H1 (cell line): ENCODE results near the gene PAX5. TPM values are rescaled to one million over a fixed set of nuclear protein-coding genes. Genes with fewer than 3 reads are reported as not detected.

ENCODE experiments used
- CTCF ChIA-PET: fragments of 300-600 bp; sonication (Branson Sonifier 250); formaldehyde crosslinking; loops from one replicate; lab custom pipeline; 2021; ENCODE audit not compliant: partially characterized antibody; lab: Charles Lee
- POLR2A ChIA-PET: fragments of 300-600 bp; sonication (Branson Sonifier 250); formaldehyde crosslinking; loops from one replicate; lab custom pipeline; 2021; ENCODE audit warnings: inconsistent platforms; ENCODE audit not compliant: partially characterized antibody; lab: Charles Lee
- DNase-seq, 2 experiments: peaks; one replicate each; pipeline versions ENCODE4 v3.0.0 to v3.0.0-alpha.2; 2010 to 2022; ENCODE audit warnings: low spot score in 2 of 2, low read depth in 1 of 2, mixed read lengths in 1 of 2
- FAIRE-seq: peaks from 2 replicates; lab custom pipeline; 2011; peaks lifted over from hg19 to GRCh38; lab: Jason Lieb, UNC
- H2AFZ ChIP-seq: 2 replicates; pipeline ENCODE4 v1.8.1; 2012; ENCODE audit warnings: low read length, inconsistent platforms
- H2AK5ac ChIP-seq: 2 replicates; pipeline ENCODE4 v1.6.1; 2013; ENCODE audit warnings: low read depth, low read length
- H2BK120ac ChIP-seq: replicated peaks from 2 replicates; pipeline ENCODE3; 2013; ENCODE audit warnings: low read depth, low read length, inconsistent platforms
- H2BK12ac ChIP-seq: 2 replicates; pipeline ENCODE4 v1.6.1; 2013; ENCODE audit warnings: low read depth, low read length
- H2BK15ac ChIP-seq: 2 replicates; pipeline ENCODE4 v1.6.1; 2013; ENCODE audit warnings: low read length
- H2BK20ac ChIP-seq: 2 replicates; pipeline ENCODE4 v1.6.1; 2013; ENCODE audit warnings: low read length
- H2BK5ac ChIP-seq: 2 replicates; pipeline ENCODE4 v1.6.1; 2013; ENCODE audit warnings: low read depth, low read length
- H3K14ac ChIP-seq: 2 replicates; pipeline ENCODE4 v1.6.1; 2013; ENCODE audit warnings: inconsistent platforms; ENCODE audit not compliant: insufficient read length
- H3K18ac ChIP-seq: 2 replicates; pipeline ENCODE4 v1.6.1; 2013; ENCODE audit warnings: low read length; ENCODE audit errors: extremely low read depth
- H3K23ac ChIP-seq: 2 replicates; pipeline ENCODE4 v1.6.1; 2013; ENCODE audit warnings: inconsistent platforms; ENCODE audit not compliant: insufficient read length
- H3K23me2 ChIP-seq: 2 replicates; pipeline ENCODE4 v1.6.1; 2013; ENCODE audit warnings: low read depth, low read length
- H3K27ac ChIP-seq: 2 replicates; pipeline ENCODE4 v1.6.1; 2011; ENCODE audit warnings: low read depth, low read length, inconsistent platforms
- H3K27me3 ChIP-seq, 4 experiments: replicated peaks in 1 of 4; 1 replicate in 1 of 4; 2 replicates in 3 of 4; pipeline versions ENCODE4 v1.6.1 to v1.8.1; 2011 to 2013; ENCODE audit warnings: low read length in 3 of 4, mild to moderate bottlenecking in 3 of 4, inconsistent platforms in 2 of 4, mixed read lengths in 2 of 4, moderate library complexity in 1 of 4; ENCODE audit not compliant: control insufficient read depth in 3 of 4, insufficient read depth in 3 of 4; ENCODE audit errors: extremely low read depth in 1 of 4
- H3K36me3 ChIP-seq, 4 experiments: 2 replicates each; pipeline versions ENCODE4 v1.6.1 to v1.8.1; 2011 to 2013; ENCODE audit warnings: mild to moderate bottlenecking in 4 of 4, low read length in 3 of 4, moderate library complexity in 2 of 4, control low read depth in 1 of 4, inconsistent platforms in 1 of 4; ENCODE audit not compliant: insufficient read depth in 4 of 4, control insufficient read depth in 2 of 4
- H3K4ac ChIP-seq: replicated peaks from 2 replicates; pipeline ENCODE3; 2013; ENCODE audit warnings: low read length, low read depth, mixed read lengths, inconsistent platforms; ENCODE audit not compliant: insufficient read length
- H3K4me1 ChIP-seq, 4 experiments: replicated peaks in 1 of 4; 1 replicate in 1 of 4; 2 replicates in 3 of 4; pipeline versions ENCODE4 v1.6.1 to v1.8.1; 2011 to 2013; ENCODE audit warnings: low read length in 3 of 4, inconsistent platforms in 2 of 4, mixed read lengths in 1 of 4; ENCODE audit not compliant: insufficient read depth in 4 of 4, control insufficient read depth in 3 of 4
- H3K4me2 ChIP-seq, 2 experiments: 2 replicates each; pipeline versions ENCODE4 v1.6.1 to v1.8.1; 2011 to 2013; ENCODE audit warnings: low read depth in 2 of 2, low read length in 2 of 2, control low read depth in 1 of 2, inconsistent platforms in 1 of 2, mild to moderate bottlenecking in 1 of 2; ENCODE audit not compliant: insufficient read depth in 1 of 2
- H3K4me3 ChIP-seq, 4 experiments: fragments of 200-600, 300-600 bp in 1 of 4; sonication (generic), shearing (Covaris generic), sonication (Bioruptor Twin) in 1 of 4; 2 replicates each; pipeline versions ENCODE4 v1.5.1 to v1.8.1; 2011 to 2016; ENCODE audit warnings: low read length in 4 of 4, low read depth in 3 of 4, control low read depth in 2 of 4, inconsistent platforms in 2 of 4, mild to moderate bottlenecking in 2 of 4, mixed read lengths in 1 of 4, moderate library complexity in 1 of 4; ENCODE audit not compliant: insufficient read depth in 2 of 4; ENCODE audit errors: extremely low read depth in 1 of 4
- H3K56ac ChIP-seq: replicated peaks from 2 replicates; pipeline ENCODE3; 2013; ENCODE audit warnings: low read depth, mild to moderate bottlenecking, mixed read lengths, low read length, inconsistent platforms; ENCODE audit not compliant: insufficient read length
- H3K79me1 ChIP-seq: 2 replicates; pipeline ENCODE4 v1.6.1; 2013; ENCODE audit warnings: low read depth, low read length, control low read depth
- H3K79me2 ChIP-seq, 2 experiments: 2 replicates each; pipeline versions ENCODE4 v1.6.1 to v1.8.1; 2012 to 2013; ENCODE audit warnings: low read length in 2 of 2, mild to moderate bottlenecking in 2 of 2, inconsistent platforms in 1 of 2; ENCODE audit not compliant: insufficient read depth in 2 of 2, control insufficient read depth in 1 of 2
- H3K9ac ChIP-seq, 4 experiments: replicated peaks in 1 of 4; 1 replicate in 1 of 4; 2 replicates in 3 of 4; pipeline versions ENCODE4 v1.6.1 to v1.8.1; 2011 to 2013; ENCODE audit warnings: low read depth in 3 of 4, low read length in 3 of 4, control low read depth in 2 of 4, mild to moderate bottlenecking in 2 of 4, moderate library complexity in 2 of 4, inconsistent platforms in 1 of 4; ENCODE audit errors: extremely low read depth in 1 of 4
- H3K9me3 ChIP-seq, 2 experiments: 2 replicates each; pipeline versions ENCODE4 v1.6.1 to v1.8.1; 2012 to 2013; ENCODE audit warnings: mild to moderate bottlenecking in 2 of 2, moderate library complexity in 2 of 2, control low read depth in 1 of 2, inconsistent platforms in 1 of 2, low read depth in 1 of 2, low read length in 1 of 2, mixed read lengths in 1 of 2; ENCODE audit not compliant: insufficient read depth in 2 of 2
- H4K20me1 ChIP-seq, 2 experiments: replicated peaks in 1 of 2; 2 replicates each; pipeline versions ENCODE3 to v1.8.1; 2011 to 2013; ENCODE audit warnings: inconsistent platforms in 2 of 2, low read length in 2 of 2, mild to moderate bottlenecking in 1 of 2; ENCODE audit not compliant: insufficient read depth in 2 of 2, control insufficient read depth in 1 of 2
- H4K5ac ChIP-seq: 2 replicates; pipeline ENCODE4 v1.6.1; 2013; ENCODE audit warnings: low read length, low read depth, mixed read lengths, inconsistent platforms; ENCODE audit not compliant: insufficient read length
- H4K8ac ChIP-seq: 2 replicates; pipeline ENCODE4 v1.8.0; 2013; ENCODE audit warnings: mild to moderate bottlenecking, moderate library complexity, low read length, inconsistent platforms; ENCODE audit not compliant: insufficient read depth; ENCODE audit errors: extremely low read depth
- H4K91ac ChIP-seq: replicated peaks from 2 replicates; pipeline ENCODE3; 2013; ENCODE audit warnings: low read length, mixed read lengths, inconsistent platforms; ENCODE audit not compliant: insufficient read length
- ASH2L ChIP-seq: fragments of 200-600, 300-600 bp; sonication (generic); IDR thresholded peaks from one replicate; pipeline ENCODE4 v1.7.1; 2017; ENCODE audit warnings: low read length
- BRCA1 ChIP-seq: IDR thresholded peaks from 2 replicates; pipeline ENCODE4 v1.6.1; 2012; ENCODE audit warnings: low read depth, low read length, improper control_type of control experiment
- RAD21 ChIP-seq, 2 experiments: IDR thresholded peaks in 1 of 2; conservative IDR thresholded peaks in 1 of 2; 2 replicates each; pipeline ENCODE4 v1.6.1; 2011; ENCODE audit warnings: low read depth in 2 of 2, low read length in 2 of 2, improper control_type of control experiment in 1 of 2, inconsistent platforms in 1 of 2, mild to moderate bottlenecking in 1 of 2, moderate library complexity in 1 of 2
- SIN3A ChIP-seq, 2 experiments: IDR thresholded peaks in 1 of 2; conservative IDR thresholded peaks in 1 of 2; 2 replicates each; pipeline ENCODE4 v1.6.1; 2011 to 2012; ENCODE audit warnings: low read length in 2 of 2, improper control_type of control experiment in 1 of 2, low read depth in 1 of 2, mild to moderate bottlenecking in 1 of 2
- YY1 ChIP-seq: IDR thresholded peaks from 2 replicates; pipeline ENCODE4 v1.6.1; 2011; ENCODE audit warnings: low read depth, mild to moderate bottlenecking, low read length
- WGBS, 2 experiments: shearing (Covaris generic) in 1 of 2; methylation state at CpG; one replicate each; pipeline versions ENCODE4 v1.1.6 to v1.1.7; 2013 to 2015; ENCODE audit warnings: low lambda C conversion rate in 2 of 2, mixed read lengths in 2 of 2, inconsistent platforms in 1 of 2, low coverage in 1 of 2, missing lambda C conversion rate in 1 of 2; ENCODE audit not compliant: insufficient replicate concordance in 2 of 2, insufficient coverage in 1 of 2, insufficient read length in 1 of 2; ENCODE audit errors: extremely low coverage in 1 of 2, missing lambda C conversion rate in 1 of 2; 5-methylcytosine and 5-hydroxymethylcytosine counted together
- polyA plus RNA-seq, 7 experiments: library from polyadenylated mRNA; depleted of rRNA in 3 of 7; stranded (reverse) in 5 of 7; unstranded in 2 of 7; fragments of >200 nt in 5 of 7; fragments of 200-250 nt in 2 of 7; gene quantifications; 1 replicate in 5 of 7; 2 replicates in 1 of 7; 4 replicates in 1 of 7; pipeline versions ENCODE4 v1.2.1 to v1.2.3, GENCODE V29; 2011 to 2013; ENCODE audit warnings: missing spikeins in 2 of 7, mixed read lengths in 2 of 7
- total RNA-seq: library from RNA; stranded (reverse); fragmentation: NEBNext Ultra II Directional; extraction: Animal tissue kit (Norgen Biotek cat#: 25700); gene quantifications from 2 replicates; pipeline ENCODE4 v1.2.1, GENCODE V29; 2021

PAX5 gene
- total and polyA plus RNA-seq, 2 of the 8 experiments (the other 6 are each of a cell fraction or from before 2014, with no cell fraction given), result 0.29 to 0.43 TPM

- Histone ChIP-seq H4K8ac (no peak overlapping the region), H4K91ac (no peak overlapping the region), H4K5ac (no peak overlapping the region), H3K4me1 (peaks cover 5 to 48% (median 16%) of the 10 kb centered on the region in 4 experiments), H2BK5ac (no peak overlapping the region), H2BK20ac (no peak overlapping the region), H3K56ac (no peak overlapping the region), H3K79me2 (no peaks in the 10 kb centered on the region), H3K9ac (no peak overlapping the region), H3K23ac (no peak overlapping the region), H2BK120ac (no peak overlapping the region), H3K4me3 (no peak overlapping the region), H3K4me2 (no peak overlapping the region), H2BK15ac (no peak overlapping the region), H2AFZ (no peak overlapping the region), H3K9me3 (no peaks in the 10 kb centered on the region), H2BK12ac (no peak overlapping the region), H3K27ac (no peak overlapping the region), H3K23me2 (peaks cover 28% of the 10 kb centered on the region), H3K14ac (no peak overlapping the region), H3K36me3 (no peaks in the 10 kb centered on the region), H2AK5ac (no peak overlapping the region; the same call in 1 of the 2 replicates), H3K4ac (no peak overlapping the region), H3K27me3 (peaks cover 78 to 98% (median 95%) of the 10 kb centered on the region in 4 experiments), H4K20me1 (peaks cover 4 to 10% of the 10 kb centered on the region in 2 experiments), H3K18ac (no peak overlapping the region), H3K79me1 (no peaks in the 10 kb centered on the region)
- ChIA-PET CTCF (interaction anchor here (0.6 to 2.1 kb wide), 5 partner anchors 12 to 230 kb away, joined by 3 to 8 read pairs (median 3); no protein-coding TSS in a partner anchor), POLR2A (interaction anchor here (1.2 kb wide), 1 partner anchor 380 kb away, joined by 3 read pairs; no protein-coding TSS in a partner anchor)
- no peak for DNase-seq
- 30% methylated on average over 5 of the region's 6 CpGs; no CpG with 5 or more reads in 1 of the 2 experiments for WGBS, 2 experiments
- FAIRE-seq, result no peak
- no peak for TF ChIP-seq YY1
- no peak for TF ChIP-seq SIN3A (conservative IDR thresholded peaks at IDR 0.05 in 1 of 2, IDR thresholded peaks at IDR 0.05 in 1 of 2; ENCODE audit: low read depth in 1 of 2, low read length in 2 of 2)
- no peak for TF ChIP-seq RAD21 (IDR thresholded peaks at IDR 0.05 in 1 of 2, conservative IDR thresholded peaks at IDR 0.05 in 1 of 2; ENCODE audit: low read depth in 2 of 2, low read length in 2 of 2)
- TF ChIP-seq BRCA1, result no peak
- no peak for TF ChIP-seq ASH2L
Measured at GRCh38 chr9:37031902-37032301, 2.2 kb downstream of the PAX5 start.
